SK-N-MC (cell line): Measurements from ENCODE around the gene KBTBD7.

Experiments used
- EZH2 ChIP-seq: fragments of 200-600 bp; sonication (generic); IDR thresholded peaks from one replicate; pipeline ENCODE4 v1.6.1; 2017; ENCODE audit warnings: antibody characterized with exemption
- POLR2AphosphoS5 ChIP-seq: IDR thresholded peaks from 2 replicates; pipeline ENCODE4 v1.6.1; 2012; ENCODE audit warnings: mild to moderate bottlenecking, low read depth, low read length, borderline replicate concordance

DNA sequence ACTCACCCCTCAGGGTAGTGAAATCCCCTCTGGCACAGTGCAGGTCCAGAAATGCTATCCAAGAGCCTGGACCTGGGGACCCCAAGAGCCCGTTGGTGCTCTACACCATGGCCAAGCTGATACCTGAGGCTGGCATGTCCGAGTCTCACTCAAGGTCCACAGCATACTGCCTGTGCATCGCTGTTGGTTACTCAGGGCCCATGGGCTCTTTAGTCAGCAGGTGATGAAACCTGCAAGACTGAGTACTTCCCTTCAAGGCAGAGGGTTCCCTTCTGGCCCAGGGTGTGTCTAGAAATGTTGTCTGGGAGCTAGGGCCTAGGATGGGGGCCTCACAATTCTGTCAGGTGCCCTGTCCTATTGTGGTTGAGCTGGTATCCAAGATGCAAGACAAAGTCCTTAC, 19.6 kb upstream of the KBTBD7 start:
- TF ChIP-seq EZH2 (no peak), POLR2AphosphoS5 (no peak)
